Fibroblast of upper back skin (primary cell): Measurements from ENCODE around the gene RNF212B.
A peak's percentile ranks its signal among the peaks of the same experiment; 100 is the strongest.

Experiments used
- DNase-seq: peaks from one replicate; pipeline ENCODE4 v3.0.0-alpha.2; 2013

The RNF212B gene

GRCh38 chr14:23297611-23298277 lies 60.0 kb downstream of the RNF212B start:
- DNase-seq: no peak

- peak; percentile 49 for DNase-seq
Measured at GRCh38 chr14:23299211-23299957, 61.6 kb downstream of the RNF212B start.

- no peak for DNase-seq
Measured at GRCh38 chr14:23299986-23300686, 62.4 kb downstream of the RNF212B start.

- no peak for DNase-seq
Measured at GRCh38 chr14:23300687-23301223, 63.0 kb downstream of the RNF212B start.

GRCh38 chr14:23301288-23301968 lies 63.7 kb downstream of the RNF212B start:
- DNase-seq: peak; percentile 98

GRCh38 chr14:23301969-23302289 lies 64.2 kb downstream of the RNF212B start:
- DNase-seq: no peak

GRCh38 chr14:23302290-23303225 lies 64.8 kb downstream of the RNF212B start, which contains the start of gene PPP1R3E:
Gene PPP1R3E (minus strand): TSS chr14:23302859. CDS start chr14:23302576, 283 bp downstream.
- DNase-seq: peak; percentile 40

- DNase-seq: peak; percentile 88
Measured at GRCh38 chr14:23306412-23307145, 68.8 kb downstream of the RNF212B start, which contains the start of gene BCL2L2. Gene BCL2L2 (plus strand): TSS chr14:23306833. CDS start chr14:23307768, 935 bp downstream.

GRCh38 chr14:23307146-23307530 lies 69.4 kb downstream of the RNF212B start:
- DNase-seq: no peak

GRCh38 chr14:23307687-23308644 lies 70.2 kb downstream of the RNF212B start:
- DNase-seq: no peak

- DNase-seq: no peak
Measured at GRCh38 chr14:23308721-23309445, 71.1 kb downstream of the RNF212B start.

- no peak for DNase-seq
Measured at GRCh38 chr14:23310546-23310945, 72.8 kb downstream of the RNF212B start.

GRCh38 chr14:23316300-23316699 lies 78.6 kb downstream of the RNF212B start:
- no peak for DNase-seq

GRCh38 chr14:23319746-23320583 lies 82.2 kb downstream of the RNF212B start:
- DNase-seq: no peak

- DNase-seq: peak; percentile 100
Measured at GRCh38 chr14:23320584-23321571, 83.1 kb downstream of the RNF212B start, which contains the start of gene PABPN1. Gene PABPN1 (plus strand): TSS chr14:23321457. CDS start chr14:23321470, 13 bp downstream.
